ENCODE data around the gene VEPH1.

GRCh38 chr3:157370867-157371266, 132.3 kb downstream of the VEPH1 start:
- TF ChIP-seq, protein P1, sequence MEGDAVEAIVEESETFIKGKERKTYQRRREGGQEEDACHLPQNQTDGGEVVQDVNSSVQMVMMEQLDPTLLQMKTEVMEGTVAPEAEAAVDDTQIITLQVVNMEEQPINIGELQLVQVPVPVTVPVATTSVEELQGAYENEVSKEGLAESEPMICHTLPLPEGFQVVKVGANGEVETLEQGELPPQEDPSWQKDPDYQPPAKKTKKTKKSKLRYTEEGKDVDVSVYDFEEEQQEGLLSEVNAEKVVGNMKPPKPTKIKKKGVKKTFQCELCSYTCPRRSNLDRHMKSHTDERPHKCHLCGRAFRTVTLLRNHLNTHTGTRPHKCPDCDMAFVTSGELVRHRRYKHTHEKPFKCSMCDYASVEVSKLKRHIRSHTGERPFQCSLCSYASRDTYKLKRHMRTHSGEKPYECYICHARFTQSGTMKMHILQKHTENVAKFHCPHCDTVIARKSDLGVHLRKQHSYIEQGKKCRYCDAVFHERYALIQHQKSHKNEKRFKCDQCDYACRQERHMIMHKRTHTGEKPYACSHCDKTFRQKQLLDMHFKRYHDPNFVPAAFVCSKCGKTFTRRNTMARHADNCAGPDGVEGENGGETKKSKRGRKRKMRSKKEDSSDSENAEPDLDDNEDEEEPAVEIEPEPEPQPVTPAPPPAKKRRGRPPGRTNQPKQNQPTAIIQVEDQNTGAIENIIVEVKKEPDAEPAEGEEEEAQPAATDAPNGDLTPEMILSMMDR (IDR thresholded peaks at IDR 0.05; ENCODE audit: low read depth, low read length, poor library complexity, severe bottlenecking), result no peak
- TF ChIP-seq EZH2phosphoT487 (IDR thresholded peaks at IDR 0.05; ENCODE audit: borderline replicate concordance, low read length), result no peak

Measured in DOHH2 (cell line).